ENCODE data around the gene PDE3B.
"Not testable (repeated sequence)": the region's sequence is repeated elsewhere in the genome, so short reads cannot be mapped to it uniquely, and the experiment has no call there.

PDE3B gene

GRCh38 chr11:14653090-14653489 is 9.5 kb downstream of the PDE3B start:
- no peak overlapping the region for H4K5ac ChIP-seq (ENCODE audit: low read length)
- no peak overlapping the region for H3K27ac ChIP-seq (ENCODE audit: low read depth, low read length)
- H3K18ac ChIP-seq (ENCODE audit: low read length), result no peak overlapping the region
- peaks cover 3% of the 10 kb centered on the region for H3K79me1 ChIP-seq (ENCODE audit: low read length)
- H3K4me3 ChIP-seq (ENCODE audit: low read length), result no peak overlapping the region
- no peaks in the 10 kb centered on the region for H3K36me3 ChIP-seq (ENCODE audit: control insufficient read depth, insufficient read depth, low read length)
- no peak overlapping the region for H3K9ac ChIP-seq (ENCODE audit: low read length)
- H3K4me1 ChIP-seq (ENCODE audit: control insufficient read depth, low read depth, low read length), result peaks cover 2% of the 10 kb centered on the region
- H3K56ac ChIP-seq (ENCODE audit: low read length), result no peak overlapping the region
- H2AK5ac ChIP-seq (ENCODE audit: low read length), result no peak overlapping the region
- no peak overlapping the region for H2BK15ac ChIP-seq (replicated peaks; ENCODE audit: low read depth)
- H3K27me3 ChIP-seq (ENCODE audit: insufficient read depth, low read length, poor library complexity), result no peaks in the 10 kb centered on the region
- no peak overlapping the region for H3K23ac ChIP-seq (ENCODE audit: low read length)
- H3K4me2 ChIP-seq (ENCODE audit: low read length), result no peak overlapping the region
- H3K79me2 ChIP-seq (ENCODE audit: control insufficient read depth, insufficient read depth, low read length), result no peaks in the 10 kb centered on the region
- no CpG with 5 or more reads among the region's 3 CpGs for WGBS (ENCODE audit: extremely low coverage, insufficient coverage, low lambda C conversion rate)
- no peak for DNase-seq
- H3K4ac ChIP-seq (ENCODE audit: low read depth, low read length), result no peak overlapping the region
- H2BK5ac ChIP-seq (ENCODE audit: low read length), result no peak overlapping the region
- H4K8ac ChIP-seq (ENCODE audit: low read depth, low read length), result no peak overlapping the region
- H2BK120ac ChIP-seq (ENCODE audit: low read depth, low read length), result no peak overlapping the region

- no peaks in the 10 kb centered on the region for H3K27me3 ChIP-seq (ENCODE audit: insufficient read depth, low read length, poor library complexity)
- H3K79me2 ChIP-seq (ENCODE audit: control insufficient read depth, insufficient read depth, low read length), result no peaks in the 10 kb centered on the region
- H2BK5ac ChIP-seq (ENCODE audit: low read length), result no peak overlapping the region
- H2BK15ac ChIP-seq (replicated peaks; ENCODE audit: low read depth), result no peak overlapping the region
- no peak overlapping the region for H2BK120ac ChIP-seq (ENCODE audit: low read depth, low read length)
- H3K4ac ChIP-seq (ENCODE audit: low read depth, low read length), result no peak overlapping the region
- peaks cover 2% of the 10 kb centered on the region for H3K4me1 ChIP-seq (ENCODE audit: control insufficient read depth, low read depth, low read length)
- DNase-seq, result no peak
- no peak overlapping the region for H3K18ac ChIP-seq (ENCODE audit: low read length)
- H3K4me3 ChIP-seq (ENCODE audit: low read length), result no peak overlapping the region
- no peak overlapping the region for H2AK5ac ChIP-seq (ENCODE audit: low read length)
- H3K27ac ChIP-seq (ENCODE audit: low read depth, low read length), result no peak overlapping the region
- no peak overlapping the region for H3K23ac ChIP-seq (ENCODE audit: low read length)
- no peak overlapping the region for H4K5ac ChIP-seq (ENCODE audit: low read length)
- no peaks in the 10 kb centered on the region for H3K79me1 ChIP-seq (ENCODE audit: low read length)
- no peak overlapping the region for H3K9ac ChIP-seq (ENCODE audit: low read length)
- H3K56ac ChIP-seq (ENCODE audit: low read length), result no peak overlapping the region
- no peak overlapping the region for H3K4me2 ChIP-seq (ENCODE audit: low read length)
- no peaks in the 10 kb centered on the region for H3K36me3 ChIP-seq (ENCODE audit: control insufficient read depth, insufficient read depth, low read length)
- H4K8ac ChIP-seq (ENCODE audit: low read depth, low read length), result no peak overlapping the region
- WGBS (ENCODE audit: extremely low coverage, insufficient coverage, low lambda C conversion rate), result no CpG with 5 or more reads among the region's 3 CpGs
Measured at GRCh38 chr11:14655435-14655834, 11.8 kb downstream of the PDE3B start.

GRCh38 chr11:14656536-14657457 is 13.2 kb downstream of the PDE3B start:
- Histone ChIP-seq H3K4me3 (ENCODE audit: low read length) (no peak overlapping the region), H3K4ac (ENCODE audit: low read depth, low read length) (no peak overlapping the region), H3K18ac (ENCODE audit: low read length) (no peak overlapping the region), H2BK5ac (ENCODE audit: low read length) (no peak overlapping the region), H3K23ac (ENCODE audit: low read length) (no peak overlapping the region), H3K4me1 (ENCODE audit: control insufficient read depth, low read depth, low read length) (peaks cover 2% of the 10 kb centered on the region), H3K27me3 (ENCODE audit: insufficient read depth, low read length, poor library complexity) (no peaks in the 10 kb centered on the region), H3K56ac (ENCODE audit: low read length) (no peak overlapping the region), H2BK15ac (replicated peaks; ENCODE audit: low read depth) (no peak overlapping the region), H3K27ac (ENCODE audit: low read depth, low read length) (no peak overlapping the region), H2AK5ac (ENCODE audit: low read length) (no peak overlapping the region), H4K5ac (ENCODE audit: low read length) (no peak overlapping the region), H3K4me2 (ENCODE audit: low read length) (no peak overlapping the region), H2BK120ac (ENCODE audit: low read depth, low read length) (no peak overlapping the region), H3K9ac (ENCODE audit: low read length) (no peak overlapping the region), H4K8ac (ENCODE audit: low read depth, low read length) (no peak overlapping the region), H3K79me2 (ENCODE audit: control insufficient read depth, insufficient read depth, low read length) (no peaks in the 10 kb centered on the region), H3K79me1 (ENCODE audit: low read length) (no peaks in the 10 kb centered on the region), H3K36me3 (ENCODE audit: control insufficient read depth, insufficient read depth, low read length) (no peaks in the 10 kb centered on the region)
- no CpG with 5 or more reads among the region's 4 CpGs for WGBS (ENCODE audit: extremely low coverage, insufficient coverage, low lambda C conversion rate)
- DNase-seq, result peak; percentile 89

- Histone ChIP-seq H3K4me3 (ENCODE audit: low read length) (no peak overlapping the region), H3K4me1 (ENCODE audit: control insufficient read depth, low read depth, low read length) (peaks cover 2% of the 10 kb centered on the region), H4K5ac (ENCODE audit: low read length) (no peak overlapping the region), H3K79me1 (ENCODE audit: low read length) (no peaks in the 10 kb centered on the region), H3K4me2 (ENCODE audit: low read length) (no peak overlapping the region), H3K23ac (ENCODE audit: low read length) (no peak overlapping the region), H3K79me2 (ENCODE audit: control insufficient read depth, insufficient read depth, low read length) (no peaks in the 10 kb centered on the region), H3K4ac (ENCODE audit: low read depth, low read length) (no peak overlapping the region), H2BK15ac (replicated peaks; ENCODE audit: low read depth) (no peak overlapping the region), H3K27me3 (ENCODE audit: insufficient read depth, low read length, poor library complexity) (no peaks in the 10 kb centered on the region), H2BK120ac (ENCODE audit: low read depth, low read length) (no peak overlapping the region), H2AK5ac (ENCODE audit: low read length) (no peak overlapping the region), H2BK5ac (ENCODE audit: low read length) (no peak overlapping the region), H3K9ac (ENCODE audit: low read length) (no peak overlapping the region), H3K56ac (ENCODE audit: low read length) (no peak overlapping the region), H3K18ac (ENCODE audit: low read length) (no peak overlapping the region), H3K27ac (ENCODE audit: low read depth, low read length) (no peak overlapping the region), H3K36me3 (ENCODE audit: control insufficient read depth, insufficient read depth, low read length) (no peaks in the 10 kb centered on the region), H4K8ac (ENCODE audit: low read depth, low read length) (no peak overlapping the region)
- peak; percentile 37 for DNase-seq
- no CpG with 5 or more reads among the region's 1 CpG for WGBS (ENCODE audit: extremely low coverage, insufficient coverage, low lambda C conversion rate)
Measured at GRCh38 chr11:14657841-14658240, 14.2 kb downstream of the PDE3B start.

- not testable (repeated sequence) for H3K4me3 ChIP-seq (ENCODE audit: low read length); DNase-seq; H3K4ac ChIP-seq (ENCODE audit: low read depth, low read length); H3K27me3 ChIP-seq (ENCODE audit: insufficient read depth, low read length, poor library complexity); H3K36me3 ChIP-seq (ENCODE audit: control insufficient read depth, insufficient read depth, low read length); H2BK120ac ChIP-seq (ENCODE audit: low read depth, low read length); H3K4me2 ChIP-seq (ENCODE audit: low read length); H4K8ac ChIP-seq (ENCODE audit: low read depth, low read length); H2AK5ac ChIP-seq (ENCODE audit: low read length); H3K18ac ChIP-seq (ENCODE audit: low read length); H3K56ac ChIP-seq (ENCODE audit: low read length); H3K4me1 ChIP-seq (ENCODE audit: control insufficient read depth, low read depth, low read length); H3K23ac ChIP-seq (ENCODE audit: low read length); H3K9ac ChIP-seq (ENCODE audit: low read length); H3K27ac ChIP-seq (ENCODE audit: low read depth, low read length); H2BK5ac ChIP-seq (ENCODE audit: low read length); H3K79me2 ChIP-seq (ENCODE audit: control insufficient read depth, insufficient read depth, low read length); H4K5ac ChIP-seq (ENCODE audit: low read length); H2BK15ac ChIP-seq (replicated peaks; ENCODE audit: low read depth); H3K79me1 ChIP-seq (ENCODE audit: low read length)
- no CpG with 5 or more reads among the region's 3 CpGs for WGBS (ENCODE audit: extremely low coverage, insufficient coverage, low lambda C conversion rate)
Measured at GRCh38 chr11:14664926-14665325, 21.3 kb downstream of the PDE3B start.

- not testable (repeated sequence) for H3K27me3 ChIP-seq (ENCODE audit: insufficient read depth, low read length, poor library complexity); H3K9ac ChIP-seq (ENCODE audit: low read length); H3K4ac ChIP-seq (ENCODE audit: low read depth, low read length); H2BK120ac ChIP-seq (ENCODE audit: low read depth, low read length); H3K36me3 ChIP-seq (ENCODE audit: control insufficient read depth, insufficient read depth, low read length); H3K23ac ChIP-seq (ENCODE audit: low read length); DNase-seq; H2AK5ac ChIP-seq (ENCODE audit: low read length); H4K8ac ChIP-seq (ENCODE audit: low read depth, low read length); H3K79me2 ChIP-seq (ENCODE audit: control insufficient read depth, insufficient read depth, low read length); H4K5ac ChIP-seq (ENCODE audit: low read length); H2BK5ac ChIP-seq (ENCODE audit: low read length); H3K4me2 ChIP-seq (ENCODE audit: low read length); H3K4me3 ChIP-seq (ENCODE audit: low read length); H3K79me1 ChIP-seq (ENCODE audit: low read length); H3K18ac ChIP-seq (ENCODE audit: low read length); H2BK15ac ChIP-seq (replicated peaks; ENCODE audit: low read depth); H3K56ac ChIP-seq (ENCODE audit: low read length); H3K27ac ChIP-seq (ENCODE audit: low read depth, low read length); H3K4me1 ChIP-seq (ENCODE audit: control insufficient read depth, low read depth, low read length)
- WGBS (ENCODE audit: extremely low coverage, insufficient coverage, low lambda C conversion rate), result no CpG with 5 or more reads among the region's 4 CpGs
Measured at GRCh38 chr11:14667329-14667728, 23.7 kb downstream of the PDE3B start.

Data from mesendoderm (in vitro differentiated cells).